Adrenal gland (tissue), 5 donors: ENCODE data around the gene SLC7A14.

Experiments
- POLR2A ChIP-seq, 2 donors: fragments of 450-650 bp; IDR thresholded peaks; one replicate each; pipeline ENCODE4 v1.6.1; 2017; ENCODE audit warnings: antibody characterized with exemption in 2 of 2, mild to moderate bottlenecking in 2 of 2, moderate library complexity in 1 of 2
- TF ChIP-seq, protein P1 (sequence below), 6 experiments: fragments of 450-650 bp in 4 of 6; fragments of 200-600 bp in 2 of 6; sonication (generic) in 1 of 6; IDR thresholded peaks; 1 replicate in 5 of 6; 2 replicates in 1 of 6; pipeline versions ENCODE4 v1.5.1 to v1.8.0; 2016 to 2021; ENCODE audit warnings: antibody characterized with exemption in 6 of 6, mild to moderate bottlenecking in 2 of 6, moderate library complexity in 1 of 6
- donor health status: DM: no; HTN: no; CAD: no.

GRCh38 chr3:170529912-170530311, 56.0 kb downstream of the SLC7A14 start:
- no peak for TF ChIP-seq POLR2A (IDR thresholded peaks at IDR 0.05)
- TF ChIP-seq, protein P1, sequence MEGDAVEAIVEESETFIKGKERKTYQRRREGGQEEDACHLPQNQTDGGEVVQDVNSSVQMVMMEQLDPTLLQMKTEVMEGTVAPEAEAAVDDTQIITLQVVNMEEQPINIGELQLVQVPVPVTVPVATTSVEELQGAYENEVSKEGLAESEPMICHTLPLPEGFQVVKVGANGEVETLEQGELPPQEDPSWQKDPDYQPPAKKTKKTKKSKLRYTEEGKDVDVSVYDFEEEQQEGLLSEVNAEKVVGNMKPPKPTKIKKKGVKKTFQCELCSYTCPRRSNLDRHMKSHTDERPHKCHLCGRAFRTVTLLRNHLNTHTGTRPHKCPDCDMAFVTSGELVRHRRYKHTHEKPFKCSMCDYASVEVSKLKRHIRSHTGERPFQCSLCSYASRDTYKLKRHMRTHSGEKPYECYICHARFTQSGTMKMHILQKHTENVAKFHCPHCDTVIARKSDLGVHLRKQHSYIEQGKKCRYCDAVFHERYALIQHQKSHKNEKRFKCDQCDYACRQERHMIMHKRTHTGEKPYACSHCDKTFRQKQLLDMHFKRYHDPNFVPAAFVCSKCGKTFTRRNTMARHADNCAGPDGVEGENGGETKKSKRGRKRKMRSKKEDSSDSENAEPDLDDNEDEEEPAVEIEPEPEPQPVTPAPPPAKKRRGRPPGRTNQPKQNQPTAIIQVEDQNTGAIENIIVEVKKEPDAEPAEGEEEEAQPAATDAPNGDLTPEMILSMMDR (IDR thresholded peaks at IDR 0.05), result no peak
